AG10803 (cell line): ENCODE data around the gene YTHDF1.

Experiments
- DNase-seq: peaks from one replicate; pipeline ENCODE4 v3.0.0; 2010; ENCODE audit warnings: low read depth
- H3K4me3 ChIP-seq: 2 replicates; pipeline ENCODE4 v1.5.1; 2011; ENCODE audit warnings: mild to moderate bottlenecking, low read length, control low read depth
- CTCF ChIP-seq: conservative IDR thresholded peaks from 2 replicates; pipeline ENCODE4 v1.5.1; 2011; ENCODE audit warnings: mild to moderate bottlenecking, low read length, control low read depth, inconsistent platforms

Gene YTHDF1

DNA sequence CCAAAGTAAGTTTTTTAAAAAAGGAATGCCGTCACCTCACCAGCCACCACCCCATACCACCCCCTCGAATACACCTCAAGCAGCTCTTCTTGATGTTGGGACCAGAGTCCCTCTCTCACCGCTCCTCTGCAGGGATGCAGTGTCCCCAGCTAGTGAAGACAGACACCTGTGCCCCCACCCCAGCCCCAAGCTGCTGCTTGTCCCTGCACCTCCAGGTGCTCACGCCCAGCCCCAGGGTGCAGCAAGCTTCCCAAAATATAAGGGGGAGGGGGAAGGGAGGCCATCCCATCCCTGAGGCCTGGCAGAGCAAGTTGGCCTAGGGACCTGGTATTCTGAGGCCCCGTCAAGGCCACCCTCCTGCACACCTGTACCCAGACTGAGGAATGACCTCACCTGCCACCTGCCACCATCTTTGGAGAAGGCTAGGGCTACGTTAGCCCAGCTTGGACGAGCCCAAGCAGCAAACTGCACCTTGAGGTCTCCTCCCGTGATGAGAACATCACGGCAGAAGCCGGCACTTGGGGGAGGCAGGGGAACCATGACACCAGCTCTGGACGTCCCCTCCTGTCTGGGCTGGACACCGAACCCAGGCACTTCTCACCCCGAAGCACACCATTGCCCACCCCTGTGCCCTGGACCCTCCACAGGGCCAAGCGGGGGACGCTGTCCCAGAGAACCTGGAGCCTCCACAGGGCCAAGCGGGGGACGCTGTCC, 25.9 kb downstream of the YTHDF1 start:
- TF ChIP-seq CTCF, result no peak
- no peak for DNase-seq
- no peak overlapping the region for H3K4me3 ChIP-seq

DNA sequence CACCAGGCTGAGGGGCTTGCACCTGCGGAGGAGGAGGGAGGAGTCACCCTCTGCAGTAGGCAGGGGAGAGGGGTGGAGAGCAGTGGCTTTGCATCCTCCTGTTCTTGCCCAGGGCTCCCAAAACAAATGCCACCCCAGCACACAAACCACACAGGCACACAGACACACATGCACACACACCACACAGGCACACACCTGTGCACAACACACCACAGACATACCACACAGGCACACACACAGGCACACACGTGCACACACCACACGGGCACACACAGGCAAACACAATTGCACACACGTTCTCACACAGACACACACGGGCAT, 26.6 kb downstream of the YTHDF1 start:
- no peak for DNase-seq
- TF ChIP-seq CTCF, result no peak
- no peak overlapping the region for H3K4me3 ChIP-seq

DNA sequence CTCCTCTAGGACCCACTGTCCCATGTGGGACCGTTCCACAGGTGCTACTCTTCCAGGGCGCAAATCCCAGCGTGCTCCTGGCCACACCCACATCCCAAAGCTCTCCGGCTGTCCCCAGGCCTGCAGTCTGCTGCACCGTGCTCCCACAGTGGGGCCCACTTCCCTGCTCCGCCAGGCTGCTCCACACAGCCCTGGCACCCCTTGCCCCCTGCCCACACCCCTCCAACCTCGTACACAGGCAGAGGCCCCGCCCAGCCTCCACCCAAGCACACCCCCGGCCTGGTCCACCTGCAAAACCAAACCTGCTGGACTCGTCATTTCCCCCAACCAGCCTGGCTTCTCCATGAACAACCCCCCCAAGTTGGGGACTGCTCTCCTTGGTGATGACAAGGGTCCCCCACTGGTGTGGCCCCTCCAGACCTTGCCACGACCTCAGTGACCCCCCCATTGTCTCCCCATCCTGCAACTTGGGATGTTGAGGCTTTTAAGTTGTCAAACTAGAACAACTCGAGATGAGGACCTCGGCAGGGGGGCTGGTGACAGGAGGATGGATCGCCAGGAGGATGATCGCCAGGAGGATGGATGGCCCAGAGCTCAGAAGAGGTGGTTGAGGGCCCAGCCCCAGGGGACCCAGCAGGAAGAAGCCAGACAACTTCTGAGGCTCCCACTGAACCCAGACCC, 27.1 kb downstream of the YTHDF1 start:
- TF ChIP-seq CTCF, result no peak
- no peak for DNase-seq
- H3K4me3 ChIP-seq, result no peak overlapping the region

GRCh38 chr20:63188159-63188442, 27.8 kb downstream of the YTHDF1 start:
- H3K4me3 ChIP-seq, result no peak overlapping the region
- DNase-seq, result no peak
- no peak for TF ChIP-seq CTCF

- no peak for TF ChIP-seq CTCF
- no peak overlapping the region for H3K4me3 ChIP-seq
- no peak for DNase-seq
Observed at GRCh38 chr20:63187338-63188158, 28.4 kb downstream of the YTHDF1 start.

DNA sequence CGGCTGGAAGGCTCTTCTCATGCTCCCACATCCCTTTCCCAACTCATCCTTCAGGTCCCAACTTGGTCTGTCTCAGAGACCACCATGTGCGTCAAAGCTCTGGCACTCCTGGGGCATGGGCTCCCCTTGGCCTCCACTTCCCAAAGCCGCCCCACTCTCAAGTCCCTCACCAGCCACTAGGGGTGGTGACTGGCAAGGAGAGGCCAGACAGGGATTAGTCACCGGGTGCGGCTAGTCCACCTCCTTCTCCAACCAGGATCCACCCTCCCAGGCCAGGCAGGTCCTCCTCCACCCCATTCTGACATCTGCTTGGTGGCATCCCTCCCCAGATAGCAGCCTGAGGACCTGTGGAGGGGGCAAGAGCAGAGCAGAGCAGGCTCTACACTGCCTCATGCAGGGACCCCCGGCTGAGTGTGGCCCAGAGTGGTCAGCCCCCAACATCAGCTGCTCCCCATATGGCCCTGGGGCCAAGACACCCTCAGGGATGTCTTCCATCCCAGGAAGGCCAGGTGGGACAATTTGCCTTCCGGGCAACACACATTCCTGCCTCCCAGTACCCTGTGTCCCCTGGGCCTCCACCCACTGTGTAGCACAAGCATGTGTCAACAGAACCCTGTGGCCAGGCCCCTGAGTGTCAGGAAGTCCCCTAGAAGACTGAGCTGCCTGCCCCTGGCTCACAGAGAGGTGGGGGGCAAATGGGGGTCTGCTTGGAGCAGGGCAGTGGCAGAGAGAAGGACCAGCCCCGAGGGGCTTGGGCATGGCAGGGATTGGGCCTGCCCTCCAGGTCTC, 29.2 kb downstream of the YTHDF1 start:
- no peak for TF ChIP-seq CTCF
- DNase-seq, result no peak
- H3K4me3 ChIP-seq, result no peak overlapping the region
